ENCODE measurements around the gene GCH1.
"Not testable (repeated sequence)": the region's sequence is repeated elsewhere in the genome, so short reads cannot be mapped to it uniquely, and the experiment has no call there.

Gene GCH1

DNA sequence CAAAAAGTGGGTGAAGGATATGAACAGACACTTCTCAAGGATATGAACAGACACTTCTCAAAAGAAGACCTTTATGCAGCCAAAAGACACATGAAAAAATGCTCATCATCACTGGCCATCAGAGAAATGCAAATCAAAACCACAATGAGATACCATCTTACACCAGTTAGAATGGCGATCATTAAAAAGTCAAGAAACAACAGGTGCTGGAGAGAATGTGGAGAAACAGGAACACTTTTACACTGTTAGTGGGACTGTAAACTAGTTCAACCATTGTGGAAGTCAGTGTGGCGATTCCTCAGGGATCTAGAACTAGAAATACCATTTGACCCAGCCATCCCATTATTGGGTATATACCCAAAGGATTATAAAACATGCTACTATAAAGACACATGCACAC, 27.0 kb downstream of the GCH1 start:
- not testable (repeated sequence) for DNase-seq (ENCODE audit: low read depth, low spot score); H3K27ac ChIP-seq

DNA sequence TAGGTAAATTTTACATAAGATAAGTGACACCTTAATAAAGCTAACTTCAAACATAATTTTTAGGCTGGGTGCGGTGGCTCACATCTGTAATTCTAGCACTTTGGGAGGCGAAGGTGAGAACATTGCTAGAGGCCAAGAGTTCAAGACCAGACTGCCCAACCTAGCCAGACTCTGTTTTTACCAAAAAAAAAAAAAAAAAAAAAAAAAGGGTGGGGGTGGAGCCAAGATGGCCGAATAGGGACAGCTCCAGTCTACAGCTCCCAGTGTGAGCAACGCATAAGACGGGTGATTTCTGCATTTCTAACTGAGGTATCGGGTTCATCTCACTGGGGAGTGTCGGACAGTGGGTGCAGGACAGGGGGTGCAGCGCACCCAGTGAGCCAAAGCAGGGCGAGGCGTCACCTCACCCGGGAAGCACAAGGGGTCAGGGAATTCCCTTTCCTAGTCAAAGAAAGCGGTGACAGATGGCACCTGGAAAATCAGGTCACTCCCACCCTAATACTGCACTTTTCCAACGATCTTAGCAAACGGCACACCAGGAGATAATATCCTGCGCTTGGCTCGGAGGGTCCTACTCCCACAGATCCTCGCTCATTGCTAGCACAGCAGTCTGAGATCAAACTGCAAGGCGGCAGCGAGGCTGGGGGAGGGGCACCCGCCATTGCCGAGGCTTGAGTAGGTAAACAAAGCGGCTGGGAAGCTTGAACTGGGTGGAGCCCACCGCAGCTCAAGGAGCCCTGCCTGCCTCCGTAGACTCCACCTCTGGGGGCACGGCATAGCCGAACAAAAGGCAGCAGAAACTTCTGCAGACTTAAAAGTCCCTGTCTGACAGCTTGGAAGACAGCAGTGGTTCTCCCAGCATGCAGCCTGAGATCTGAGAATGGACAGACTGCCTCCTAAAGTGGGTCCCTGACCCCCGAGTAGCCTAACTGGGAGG, 32.2 kb downstream of the GCH1 start:
- H3K27ac ChIP-seq; DNase-seq (ENCODE audit: low read depth, low spot score): not testable (repeated sequence)

DNA sequence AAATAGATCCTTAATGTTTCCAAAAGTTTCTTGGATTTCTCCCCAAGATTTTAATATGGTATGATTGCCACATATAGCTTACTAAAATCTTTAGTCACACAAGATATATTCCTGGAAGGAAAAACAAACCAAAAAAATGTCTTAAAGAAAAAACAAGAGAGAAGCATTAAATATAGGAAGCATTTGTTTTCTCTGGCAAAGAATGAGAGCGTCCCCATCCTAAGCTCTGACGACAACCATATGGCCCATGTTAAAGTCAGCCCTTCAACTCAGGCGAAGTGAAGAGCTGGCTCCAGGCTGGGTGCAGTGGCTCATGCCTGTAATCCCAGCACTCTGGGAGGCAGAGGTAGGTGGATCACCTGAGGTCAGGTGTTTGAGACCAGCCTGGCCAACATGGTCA, 35.6 kb downstream of the GCH1 start:
- DNase-seq (ENCODE audit: low read depth, low spot score): no peak
- H3K27ac ChIP-seq: no peak overlapping the region

DNA sequence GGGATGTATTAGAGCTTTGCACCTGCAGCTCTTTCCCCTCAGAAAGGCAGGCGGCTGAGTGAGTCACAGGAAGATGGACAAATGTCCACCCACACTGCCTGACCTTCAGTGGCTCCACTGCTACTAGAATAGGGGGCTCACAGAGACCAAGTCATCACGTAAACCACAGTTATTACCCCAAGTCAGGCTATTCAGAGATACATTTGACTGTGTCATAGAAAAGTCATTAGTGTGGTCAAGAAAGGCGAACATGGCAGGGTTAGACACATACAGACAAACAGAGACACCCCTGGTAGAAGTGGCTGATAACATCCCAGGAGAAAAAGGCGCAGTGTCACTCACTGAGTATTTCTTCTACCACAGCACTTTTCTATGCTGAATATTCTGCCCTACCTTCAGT, 36.0 kb downstream of the GCH1 start:
- DNase-seq (ENCODE audit: low read depth, low spot score): no peak
- no peak overlapping the region for H3K27ac ChIP-seq

DNA sequence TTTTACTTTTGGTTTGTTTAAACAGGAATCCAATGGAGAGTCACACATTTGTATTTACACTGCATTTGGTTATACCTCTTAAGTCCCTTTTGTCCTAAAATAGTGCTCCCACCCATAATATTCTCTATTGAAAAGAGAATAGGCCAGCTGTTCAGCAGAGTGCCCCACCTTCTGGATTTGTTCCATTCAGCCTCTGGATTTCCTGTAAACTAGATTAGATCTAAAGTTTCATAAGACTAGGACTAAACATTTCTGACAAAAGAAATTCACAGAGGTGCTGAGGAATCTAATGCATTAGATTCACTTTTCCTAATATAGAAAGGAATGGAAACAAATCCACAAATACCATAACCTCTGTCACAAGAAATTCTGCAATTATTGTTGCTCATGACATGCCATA, 38.1 kb downstream of the GCH1 start:
- DNase-seq (ENCODE audit: low read depth, low spot score): no peak
- H3K27ac ChIP-seq: no peak overlapping the region

DNA sequence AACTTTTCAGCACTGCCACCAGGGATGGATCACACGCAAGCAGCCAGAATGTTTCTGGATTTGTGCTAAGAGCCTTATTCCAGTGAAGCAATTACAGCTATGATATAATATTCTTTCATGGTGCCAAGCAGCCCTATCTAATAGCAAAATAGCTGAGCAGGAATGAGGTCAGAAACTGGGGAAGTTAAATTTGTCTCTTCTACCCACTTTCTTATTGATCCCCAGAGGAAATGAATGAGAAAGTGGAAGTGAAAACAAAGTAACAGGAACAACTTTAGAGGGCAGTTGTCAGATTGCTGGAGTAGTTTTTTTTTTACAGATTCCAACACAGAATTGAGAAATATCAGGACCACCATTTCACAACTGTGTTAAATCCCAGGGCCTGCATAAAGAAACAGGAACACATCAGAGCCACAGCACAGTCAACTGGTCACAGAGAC, 44.8 kb downstream of the GCH1 start:
- H3K27ac ChIP-seq: no peak overlapping the region

DNA sequence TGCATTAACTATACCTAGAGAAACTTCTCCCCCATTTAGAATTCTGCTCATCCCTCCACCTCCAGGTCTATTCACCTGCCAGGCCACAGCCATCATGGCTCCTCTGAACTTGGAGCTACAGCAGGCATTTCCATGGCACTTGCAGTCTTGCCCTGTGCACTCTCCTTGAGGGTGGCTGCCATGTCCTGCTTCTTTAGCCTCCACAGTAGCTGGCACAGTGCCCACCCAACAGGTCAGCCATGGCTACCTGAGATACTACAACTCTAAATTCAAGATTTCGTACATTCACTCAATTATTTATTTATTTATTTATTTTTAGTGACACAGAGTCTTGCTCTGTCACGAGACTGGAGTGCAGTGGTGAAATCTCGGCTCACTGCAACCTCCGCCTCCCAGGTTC, 46.5 kb downstream of the GCH1 start:
- no peak overlapping the region for H3K27ac ChIP-seq
- no peak for DNase-seq (ENCODE audit: low read depth, low spot score)

More for the DNA sequence above, 44.8 kb downstream of the GCH1 start:
- no peak for DNase-seq (ENCODE audit: low read depth, low spot score)

DNA sequence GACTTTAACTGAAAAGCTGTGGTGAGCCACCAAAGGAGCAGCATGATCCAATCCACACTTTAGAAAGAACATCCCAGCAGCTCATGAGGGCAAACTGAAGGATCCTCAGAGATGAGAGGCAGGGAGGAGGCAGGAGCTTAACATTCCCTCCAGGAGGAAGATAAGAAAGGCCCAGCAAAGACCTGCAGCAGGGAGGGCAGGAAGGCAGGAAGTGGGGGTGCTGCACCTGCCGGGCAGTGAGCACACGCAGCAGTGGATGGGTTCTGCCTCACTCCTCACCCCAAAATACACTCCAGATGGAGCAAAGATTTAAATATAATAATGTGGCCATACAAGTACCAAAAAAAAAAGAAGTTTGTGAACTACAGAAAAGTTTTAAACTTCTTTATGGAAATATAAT, 48.4 kb downstream of the GCH1 start:
- H3K27ac ChIP-seq: no peak overlapping the region
- DNase-seq (ENCODE audit: low read depth, low spot score): no peak

DNA sequence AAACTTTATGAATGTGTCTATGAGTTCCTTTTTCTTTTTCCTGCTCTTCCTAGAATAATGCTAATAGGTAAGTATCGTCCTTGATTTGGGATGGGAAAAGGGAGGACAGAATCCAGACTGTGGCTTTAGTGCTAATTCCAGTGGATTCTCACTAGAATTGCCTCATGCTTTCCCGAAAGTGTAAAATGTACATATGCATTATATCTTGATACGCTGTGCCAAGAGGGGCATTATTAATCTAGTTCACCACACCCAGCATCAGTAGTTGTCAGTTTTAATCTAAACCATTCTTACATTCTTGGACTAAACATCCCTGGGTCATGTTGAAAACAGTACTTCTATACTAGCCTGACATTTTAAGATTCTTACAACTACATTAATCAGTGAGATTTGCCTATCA, 49.3 kb downstream of the GCH1 start:
- DNase-seq (ENCODE audit: low read depth, low spot score): no peak
- no peak overlapping the region for H3K27ac ChIP-seq

DNA sequence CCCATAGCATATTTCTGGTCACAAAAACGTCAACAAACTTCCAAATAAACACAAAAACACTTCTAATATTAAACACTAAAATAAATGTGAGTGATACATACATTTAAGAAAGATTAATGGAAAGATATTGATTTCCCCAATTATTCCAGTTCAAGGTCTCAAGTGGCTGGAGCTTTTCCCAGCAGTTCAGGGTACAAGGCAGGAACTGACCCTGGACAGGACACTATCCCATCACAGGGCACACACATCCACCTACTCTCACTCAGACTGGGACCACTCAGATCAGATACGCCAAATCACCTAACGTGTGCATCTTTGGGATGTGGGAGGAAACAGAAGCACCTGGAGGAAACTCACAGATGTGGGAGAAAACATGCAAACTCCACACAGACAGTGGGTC, 50.4 kb downstream of the GCH1 start:
- H3K27ac ChIP-seq: no peak overlapping the region
- DNase-seq (ENCODE audit: low read depth, low spot score): no peak

DNA sequence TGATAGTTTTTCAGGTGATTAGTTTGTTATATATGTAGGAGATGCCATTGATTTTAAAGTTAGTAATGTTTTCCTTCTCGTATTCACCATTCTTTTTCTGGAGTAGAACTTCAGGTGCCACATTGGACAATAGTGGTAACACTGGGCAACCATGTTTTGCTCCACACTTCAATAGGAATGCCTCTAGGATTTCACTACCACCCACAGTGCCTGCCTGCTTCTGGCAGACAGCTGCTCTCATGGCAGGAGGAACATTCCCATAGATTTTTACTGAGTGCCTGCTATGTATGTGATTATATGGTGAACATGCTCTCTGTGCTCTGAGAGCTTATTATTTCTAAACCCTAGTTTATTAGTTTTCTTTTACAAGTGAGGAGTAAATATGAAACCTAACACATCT, 53.7 kb downstream of the GCH1 start:
- no peak overlapping the region for H3K27ac ChIP-seq
- DNase-seq (ENCODE audit: low read depth, low spot score): no peak

DNA sequence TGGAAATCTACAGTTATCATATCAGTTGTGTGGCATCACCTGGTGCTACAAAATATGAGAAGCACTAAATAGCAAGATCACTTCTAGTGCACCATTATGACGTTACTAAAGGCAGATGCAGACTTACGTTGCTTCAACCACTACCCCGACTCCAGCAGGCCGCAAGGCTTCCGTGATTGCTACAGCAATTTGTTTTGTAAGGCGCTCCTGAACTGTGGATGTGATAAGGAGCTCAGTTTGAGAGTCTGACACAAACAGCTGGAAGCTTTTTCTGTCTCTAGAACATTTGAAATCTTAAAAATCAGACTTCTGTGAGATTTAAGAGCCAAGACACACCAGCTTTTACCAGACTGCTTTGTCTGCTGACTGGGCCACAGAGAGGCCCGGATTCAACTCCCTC, 57.0 kb downstream of the GCH1 start:
- H3K27ac ChIP-seq: no peak overlapping the region
- DNase-seq (ENCODE audit: low read depth, low spot score): no peak

DNA sequence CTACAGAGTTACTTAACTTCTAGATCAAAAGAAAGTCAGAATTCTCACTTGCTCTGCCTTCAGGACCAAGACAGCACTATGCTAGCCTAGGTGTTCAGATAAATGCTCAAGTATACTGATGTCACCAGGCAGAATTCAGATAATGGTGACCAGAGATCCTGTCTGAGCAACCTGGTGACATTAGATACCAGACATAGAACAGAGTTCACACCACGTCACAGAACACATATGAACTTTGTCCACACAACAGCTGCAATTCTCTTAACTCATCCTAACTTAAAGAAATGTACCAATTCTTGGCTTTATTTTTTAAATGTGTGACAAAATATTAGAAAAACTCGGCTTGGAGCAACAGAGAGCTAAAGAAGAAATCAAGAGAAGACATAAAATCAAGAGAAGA, 58.1 kb downstream of the GCH1 start:
- DNase-seq (ENCODE audit: low read depth, low spot score): no peak

DNA sequence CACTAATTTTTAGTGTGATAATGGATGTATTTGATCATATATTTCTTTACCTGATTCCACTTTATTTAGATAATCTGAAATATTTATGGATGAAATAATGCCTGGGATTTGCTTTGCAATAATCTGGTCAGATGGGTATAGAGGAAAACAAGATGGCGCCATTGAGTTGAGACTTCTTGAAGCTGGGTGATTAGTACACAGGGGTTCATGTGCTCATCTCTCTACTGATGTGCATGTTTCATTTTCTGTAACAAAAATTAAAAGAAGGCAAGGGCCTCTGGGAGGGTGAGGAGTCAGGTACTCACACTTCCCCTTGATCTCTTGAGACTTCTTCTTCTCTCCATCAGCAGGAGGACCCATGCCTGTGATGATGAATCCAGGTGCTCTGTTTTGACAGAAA, 61.8 kb downstream of the GCH1 start:
- DNase-seq (ENCODE audit: low read depth, low spot score): no peak
- no peak overlapping the region for H3K27ac ChIP-seq

More for the DNA sequence above, 58.1 kb downstream of the GCH1 start:
- H3K27ac ChIP-seq: no peak overlapping the region

DNA sequence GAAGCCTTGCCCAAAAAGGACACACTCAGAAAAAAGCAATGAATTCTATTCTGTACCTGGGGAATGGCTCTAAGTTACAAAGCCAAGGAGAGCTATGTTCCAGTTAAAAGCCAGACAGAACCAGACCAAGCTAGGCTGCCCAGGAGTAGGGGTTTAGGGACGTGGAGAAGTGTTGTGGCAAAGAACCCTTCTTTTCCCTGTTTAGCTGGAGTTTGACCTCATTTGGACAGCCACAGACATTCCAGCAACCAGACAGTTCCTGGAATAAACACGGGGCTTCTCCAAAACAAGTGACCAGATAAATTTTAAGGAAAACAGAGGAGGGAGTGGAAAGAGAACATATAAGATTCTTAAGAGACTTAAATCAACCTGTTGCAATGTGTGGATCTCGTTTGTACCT, 62.3 kb downstream of the GCH1 start:
- H3K27ac ChIP-seq: no peak overlapping the region
- DNase-seq (ENCODE audit: low read depth, low spot score): no peak

DNA sequence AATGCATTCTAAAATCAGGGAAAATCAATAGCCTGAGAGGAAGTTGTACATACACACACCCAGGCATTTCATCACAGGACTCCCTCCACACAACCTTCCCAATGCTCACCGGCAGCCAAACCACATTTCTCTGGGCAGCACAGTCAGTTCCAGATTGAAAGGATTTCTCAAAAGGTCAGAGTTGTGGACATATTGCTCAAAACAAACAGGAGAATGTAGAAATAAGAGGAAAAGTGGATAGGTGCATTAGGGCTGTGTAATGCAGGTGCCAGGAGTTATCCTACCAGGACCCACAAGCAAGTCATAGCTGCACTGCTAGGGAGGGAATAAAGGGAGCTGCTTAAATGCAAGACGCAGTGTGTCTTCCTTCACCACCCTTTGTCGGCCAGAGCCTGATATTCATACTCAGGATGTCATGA, 62.9 kb downstream of the GCH1 start:
- H3K27ac ChIP-seq: no peak overlapping the region
- DNase-seq (ENCODE audit: low read depth, low spot score): no peak

DNA sequence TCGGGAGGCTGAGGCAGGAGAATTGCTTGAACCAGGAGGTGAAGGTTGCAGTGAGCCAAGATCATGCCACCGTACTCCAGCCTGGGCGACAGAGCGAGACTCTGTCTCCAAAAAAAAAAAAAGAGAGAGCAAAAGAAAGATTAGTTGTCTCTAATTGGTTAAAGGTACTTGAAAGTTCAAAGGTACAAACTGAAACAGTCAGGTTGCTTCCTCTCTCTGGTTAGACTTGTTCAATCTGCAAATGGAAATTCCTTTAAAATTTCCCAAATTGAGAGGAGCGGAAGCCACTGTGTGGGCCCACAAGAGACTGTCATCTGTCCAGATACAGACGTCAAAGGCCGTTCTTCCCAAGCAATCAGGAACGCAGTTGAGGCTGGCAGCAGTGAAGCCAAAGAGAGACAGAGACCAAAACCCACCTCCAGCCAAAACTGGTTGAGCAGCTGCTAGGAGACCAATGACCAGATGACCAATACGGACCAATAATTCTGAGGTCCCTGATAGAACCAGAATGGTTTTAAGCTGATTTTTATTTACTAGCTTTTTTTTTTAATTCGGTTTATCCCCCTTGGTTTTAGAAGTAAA, 63.6 kb downstream of the GCH1 start:
- H3K27ac ChIP-seq: no peak overlapping the region
- no peak for DNase-seq (ENCODE audit: low read depth, low spot score)

DNA sequence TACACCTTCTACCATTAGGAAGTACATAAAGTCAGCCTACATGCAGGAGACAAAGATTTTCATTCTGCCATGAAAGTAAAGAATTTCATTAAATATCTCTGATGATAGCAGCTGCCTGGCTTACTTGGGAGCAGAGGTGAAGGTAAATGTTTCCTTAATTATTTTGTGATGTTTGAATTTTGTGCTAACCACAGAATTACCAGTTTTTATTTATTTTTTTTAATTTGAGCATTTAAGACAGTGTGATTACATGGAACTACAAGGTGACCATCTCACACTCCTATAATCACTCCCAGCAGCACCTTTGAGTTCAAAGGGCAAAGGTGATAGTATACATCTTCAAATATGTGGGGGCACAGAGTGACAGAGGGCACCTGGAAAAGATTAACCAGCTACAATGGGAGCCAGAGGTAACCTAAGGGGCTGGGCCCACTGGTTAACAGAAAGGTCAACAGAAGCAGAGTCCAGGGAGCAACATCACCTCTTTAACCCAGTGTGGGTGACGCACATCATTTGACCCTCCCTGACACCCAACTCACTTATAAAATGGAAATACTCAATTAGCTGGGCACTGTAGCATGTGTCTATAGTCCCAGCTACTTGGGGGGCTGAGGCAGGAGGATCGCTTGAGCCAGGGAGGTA, 65.0 kb downstream of the GCH1 start:
- no peak for DNase-seq (ENCODE audit: low read depth, low spot score)

DNA sequence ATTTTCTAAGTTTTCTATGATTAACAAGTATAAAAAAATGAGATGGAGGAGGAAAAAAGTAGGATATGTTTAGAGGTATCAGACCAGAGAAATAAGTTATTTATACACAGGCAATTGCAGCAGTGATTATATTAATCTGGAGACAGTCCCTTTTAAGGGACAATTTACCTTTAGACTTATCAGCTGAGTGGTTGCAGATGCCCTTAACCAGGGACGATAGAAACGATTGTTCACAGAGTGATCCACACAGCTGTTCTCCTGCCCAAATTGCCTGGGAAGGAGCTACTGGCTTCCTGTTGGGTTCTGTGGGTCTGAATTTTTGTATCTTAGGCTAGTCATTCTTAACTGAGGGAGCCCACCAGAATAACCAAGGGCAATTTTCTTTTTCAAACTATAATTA, 66.4 kb downstream of the GCH1 start:
- H3K27ac ChIP-seq: no peak overlapping the region
- no peak for DNase-seq (ENCODE audit: low read depth, low spot score)

More for the DNA sequence above, 65.0 kb downstream of the GCH1 start:
- H3K27ac ChIP-seq: no peak overlapping the region

DNA sequence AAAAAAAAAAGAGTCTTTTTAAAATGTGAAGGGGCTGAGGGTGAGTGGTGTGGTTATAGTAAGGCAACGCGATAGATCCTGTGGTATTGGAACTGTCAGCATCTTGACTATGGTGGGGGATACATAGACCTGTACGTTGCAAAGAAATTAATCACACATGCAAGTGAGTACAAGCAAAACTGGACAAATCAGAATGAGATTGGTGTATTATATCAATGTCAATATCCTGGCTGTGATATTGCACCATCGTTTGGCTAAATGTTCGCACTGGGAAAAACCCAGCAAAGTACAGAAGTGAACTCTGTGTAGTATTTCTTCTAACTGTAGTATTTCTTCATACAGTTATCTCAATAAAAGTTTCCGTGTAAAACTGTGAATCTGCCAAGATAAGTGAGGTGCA, 67.9 kb downstream of the GCH1 start:
- no peak for DNase-seq (ENCODE audit: low read depth, low spot score)
- no peak overlapping the region for H3K27ac ChIP-seq

DNA sequence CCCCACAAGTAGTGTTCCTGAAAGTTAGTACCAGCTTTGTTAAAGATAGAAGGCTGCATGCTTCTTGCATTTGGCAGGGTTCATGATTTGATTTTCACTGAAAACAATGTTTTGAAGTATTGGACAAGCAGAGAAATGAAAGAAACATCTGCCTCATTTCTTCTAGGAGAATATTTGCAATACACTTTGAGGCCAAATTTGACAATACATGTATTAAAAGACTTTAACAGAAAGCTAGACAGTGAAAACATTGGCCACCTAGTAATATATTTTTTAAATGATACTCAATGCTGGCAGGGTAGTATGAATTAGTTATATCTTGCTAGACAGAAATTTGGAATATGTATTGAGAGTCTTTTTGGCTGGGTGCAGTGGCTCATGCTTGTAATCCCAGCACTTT, 68.5 kb downstream of the GCH1 start:
- H3K27ac ChIP-seq: no peak overlapping the region
- DNase-seq (ENCODE audit: low read depth, low spot score): no peak
